HG02870 (cell line): ENCODE measurements around the gene SCGB1A1.
"Not testable (repeated sequence)": the region's sequence is repeated elsewhere in the genome, so short reads cannot be mapped to it uniquely, and the experiment has no call there.

ENCODE experiments used
- ATAC-seq: cut with Tn5 transposase; IDR thresholded peaks from one replicate; pipeline ENCODE4 v1.9.1; 2021; ENCODE audit warnings: mild to moderate bottlenecking, moderate library complexity; ENCODE audit not compliant: unreplicated experiment

Gene SCGB1A1

DNA sequence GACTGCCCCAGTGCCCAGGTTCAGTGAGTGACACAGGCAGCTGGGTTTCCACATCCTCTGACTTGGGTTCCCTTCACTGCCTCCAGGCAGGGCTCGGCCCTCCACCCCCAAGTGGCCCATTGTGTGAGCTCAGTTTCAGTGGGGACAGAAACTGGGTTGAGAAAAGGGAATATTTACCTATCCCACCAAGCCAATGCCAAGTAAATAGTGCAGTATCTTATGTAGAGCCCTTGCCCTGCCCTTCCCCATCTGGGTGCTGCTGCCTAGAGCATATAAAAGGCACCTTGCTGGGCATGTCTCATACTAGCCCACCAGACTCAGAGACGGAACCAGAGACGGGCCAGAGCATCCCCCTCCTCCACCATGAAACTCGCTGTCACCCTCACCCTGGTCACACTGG lies at the start of gene SCGB1A1:
TSS of gene SCGB1A1 (plus strand) at position 301 of the 400 bp plus-strand sequence. CDS start at position 364, 63 bp downstream.
- no peak for ATAC-seq

DNA sequence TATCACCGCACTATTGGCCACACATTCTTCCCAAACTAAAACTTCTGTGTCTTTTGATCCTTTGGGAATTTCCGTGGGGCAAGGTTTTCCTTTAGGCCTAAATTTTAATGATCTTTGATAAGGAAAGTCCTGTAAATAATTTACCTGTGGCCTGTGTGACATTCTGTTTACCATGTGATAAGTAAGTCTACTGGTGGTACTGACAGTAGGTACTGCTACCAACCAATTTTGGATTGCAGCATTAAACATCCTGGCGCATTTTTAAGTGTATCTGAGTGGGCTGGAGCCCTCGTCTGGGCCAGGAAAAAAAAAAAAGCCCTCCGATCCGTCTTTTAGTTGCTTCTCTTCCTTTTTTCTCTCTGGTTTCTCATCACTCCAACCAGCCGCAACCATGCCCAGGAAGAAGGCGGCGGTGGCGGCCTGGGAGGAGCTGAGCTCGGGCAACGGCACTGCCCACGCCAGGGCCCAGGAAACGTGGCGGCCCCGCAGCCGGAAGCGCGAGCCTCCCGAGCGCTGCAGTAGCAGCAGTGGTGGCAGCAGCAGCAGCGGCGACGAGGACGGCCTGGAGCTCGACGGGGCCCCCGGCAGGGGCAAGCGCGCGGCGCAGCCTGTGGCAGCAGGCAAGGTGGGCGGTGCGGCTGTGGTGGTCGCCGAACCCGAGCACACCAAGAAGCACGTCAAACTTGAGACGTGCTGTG lies 47.9 kb upstream of the SCGB1A1 start:
- ATAC-seq, result no peak

DNA sequence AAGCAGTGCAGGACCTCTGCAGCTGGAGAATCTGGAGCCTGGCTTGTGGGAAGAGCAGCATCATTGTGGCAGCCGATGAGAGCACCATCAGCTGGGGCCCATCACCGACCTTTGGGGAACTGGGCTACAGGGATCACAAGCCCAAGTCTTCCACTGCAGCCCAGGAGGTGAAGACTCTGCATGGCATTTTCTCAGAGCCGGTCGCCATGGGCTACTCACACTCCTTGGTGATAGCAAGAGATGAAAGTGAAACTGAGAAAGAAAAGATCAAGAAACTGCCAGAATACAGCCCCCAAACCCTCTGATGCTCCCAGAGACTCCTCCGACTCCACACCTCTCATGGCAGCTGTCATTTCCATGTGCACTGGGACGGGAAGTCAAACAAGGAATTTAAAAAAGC lies 46.0 kb upstream of the SCGB1A1 start:
- no peak for ATAC-seq

GRCh38 chr11:62373464-62374119 lies 45.2 kb upstream of the SCGB1A1 start:
- ATAC-seq, result no peak

GRCh38 chr11:62374801-62375200 lies 44.0 kb upstream of the SCGB1A1 start:
- no peak for ATAC-seq

- not testable (repeated sequence) for ATAC-seq
Measured at GRCh38 chr11:62378459-62379063, 40.3 kb upstream of the SCGB1A1 start.

DNA sequence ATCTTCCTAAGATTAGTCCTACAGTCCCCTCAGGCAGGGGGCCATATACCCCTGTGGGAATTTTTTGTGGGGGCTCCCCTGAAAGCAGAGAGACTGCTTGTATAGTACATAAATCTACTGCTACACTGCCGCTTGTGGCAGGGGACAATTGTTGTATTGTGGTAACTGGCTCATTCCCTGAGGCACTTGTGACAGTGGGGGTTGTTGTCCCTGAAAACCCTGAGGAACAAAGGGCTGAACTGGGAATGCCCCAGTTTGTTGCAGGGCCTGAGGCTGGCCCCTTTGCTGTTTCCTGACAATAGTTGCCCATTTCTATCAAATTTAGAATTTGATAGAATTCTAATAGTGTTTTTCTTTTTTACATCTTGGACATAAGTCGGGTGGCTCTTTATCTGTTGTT lies 39.2 kb upstream of the SCGB1A1 start:
- ATAC-seq, result not testable (repeated sequence)

GRCh38 chr11:62380821-62381245 lies 38.0 kb upstream of the SCGB1A1 start:
- ATAC-seq, result not testable (repeated sequence)

DNA sequence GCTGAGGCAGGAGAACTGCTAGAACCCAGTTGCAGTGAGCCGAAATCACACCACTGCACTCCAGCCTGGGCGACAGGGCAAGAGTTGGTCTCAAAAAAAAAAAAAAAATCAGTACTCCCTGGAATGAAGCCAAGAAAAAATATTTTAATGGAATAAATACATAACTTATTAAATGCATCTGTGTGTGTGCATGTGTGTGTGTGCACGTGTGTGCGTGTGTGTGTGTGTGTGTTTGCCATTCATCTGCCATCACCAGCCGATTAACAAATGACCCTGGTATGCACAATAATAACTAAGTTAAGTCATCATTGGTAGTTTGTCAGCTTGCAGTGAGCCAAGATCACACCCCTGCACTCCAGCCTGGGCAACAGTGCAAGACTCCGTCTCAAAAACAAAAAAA lies 35.0 kb upstream of the SCGB1A1 start:
- ATAC-seq, result no peak

DNA sequence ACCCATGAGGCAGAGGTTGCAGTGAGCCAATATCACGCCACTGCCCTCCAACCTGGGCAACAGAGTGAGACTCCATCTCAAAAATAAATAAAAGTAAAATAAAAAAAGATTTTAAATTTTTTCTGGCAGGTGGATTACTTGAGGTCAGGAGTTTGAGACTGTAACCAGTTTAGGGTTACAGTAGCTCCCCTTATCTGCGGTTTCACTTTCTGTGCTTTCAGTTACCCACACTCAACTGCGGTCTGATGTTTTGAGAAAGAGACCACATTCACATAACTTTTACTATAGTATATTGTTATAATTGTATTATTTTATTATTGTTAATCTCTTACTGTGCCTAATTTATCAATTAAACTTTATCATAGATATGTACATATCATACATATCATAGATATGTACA lies 32.8 kb upstream of the SCGB1A1 start:
- not testable (repeated sequence) for ATAC-seq

GRCh38 chr11:62387381-62387780 lies 31.5 kb upstream of the SCGB1A1 start:
- ATAC-seq, result no peak

GRCh38 chr11:62388999-62389398 lies 29.8 kb upstream of the SCGB1A1 start:
- no peak for ATAC-seq

GRCh38 chr11:62390237-62390636 lies 28.6 kb upstream of the SCGB1A1 start:
- no peak for ATAC-seq

- ATAC-seq, result no peak
Measured at GRCh38 chr11:62390722-62391121, 28.1 kb upstream of the SCGB1A1 start.

- ATAC-seq, result no peak
Measured at GRCh38 chr11:62391642-62392425, 27.0 kb upstream of the SCGB1A1 start.

GRCh38 chr11:62392506-62392905 lies 26.3 kb upstream of the SCGB1A1 start:
- ATAC-seq, result no peak

- ATAC-seq, result no peak
Measured at GRCh38 chr11:62393061-62393611, 25.7 kb upstream of the SCGB1A1 start.

GRCh38 chr11:62393735-62394134 lies 25.1 kb upstream of the SCGB1A1 start:
- no peak for ATAC-seq

DNA sequence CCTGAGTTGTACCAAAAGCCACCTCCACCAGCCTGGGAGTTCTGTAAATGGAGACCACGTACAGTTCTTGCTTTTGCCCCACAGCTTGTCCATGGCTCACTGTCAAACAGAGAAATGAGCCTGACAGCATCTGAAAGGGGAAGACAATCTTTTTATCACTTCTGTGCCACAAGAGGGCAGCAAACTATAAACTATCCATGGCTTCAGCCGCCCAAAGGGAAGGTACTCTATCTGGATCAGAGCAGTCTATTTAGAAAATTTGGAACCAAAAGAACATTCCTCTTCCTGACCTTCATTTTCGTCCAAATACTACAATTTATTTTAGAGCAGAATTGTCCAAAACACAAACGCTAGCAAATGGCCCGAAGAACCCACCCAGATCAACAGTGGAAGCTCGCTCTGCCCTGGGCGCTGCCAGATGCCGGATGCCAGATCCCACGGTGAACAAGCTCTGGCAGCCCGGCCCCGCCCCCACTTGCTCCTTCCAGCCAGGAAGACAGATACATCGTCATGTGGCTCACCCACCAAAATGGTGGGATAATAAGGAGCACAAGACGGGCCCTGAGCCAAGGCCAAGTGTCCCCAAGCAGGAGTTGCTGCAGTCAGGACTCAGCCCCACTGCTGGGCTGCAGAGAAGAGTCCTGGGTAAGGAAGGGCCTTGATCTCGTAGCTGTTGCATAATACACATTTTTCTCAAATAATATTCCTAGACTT lies 23.9 kb upstream of the SCGB1A1 start:
- no peak for ATAC-seq

GRCh38 chr11:62395885-62396551 lies 22.8 kb upstream of the SCGB1A1 start:
- no peak for ATAC-seq
